ACC112 (cell line): Measurements from ENCODE around the gene SSNA1.
"Not testable (repeated sequence)": the region's sequence is repeated elsewhere in the genome, so short reads cannot be mapped to it uniquely, and the experiment has no call there.

Source experiments
- H2AFZ ChIP-seq: fragments of 200-600 bp; sonication (generic); one replicate; pipeline ENCODE4 v1.6.0; 2017; ENCODE audit warnings: antibody characterized with exemption, low read length; ENCODE audit not compliant: unreplicated experiment
- H3K27ac ChIP-seq: fragments of 200-600 bp; sonication (generic); 2 replicates; pipeline ENCODE4 v1.5.1; 2014; ENCODE audit warnings: low read depth, mild to moderate bottlenecking, antibody characterized with exemption, low read length, moderate library complexity
- H3K27me3 ChIP-seq: fragments of 200-600 bp; sonication (generic); 2 replicates; pipeline ENCODE4 v1.6.1; 2014; ENCODE audit warnings: mild to moderate bottlenecking, antibody characterized with exemption, low read length, moderate library complexity, mixed read lengths; ENCODE audit not compliant: insufficient read depth
- H3K36me3 ChIP-seq: fragments of 200-600 bp; sonication (generic); 2 replicates; pipeline ENCODE4 v1.6.1; 2016; ENCODE audit warnings: mild to moderate bottlenecking, antibody characterized with exemption, low read length, moderate library complexity, mixed read lengths; ENCODE audit not compliant: insufficient read depth
- H3K4me1 ChIP-seq: fragments of 200-600 bp; sonication (generic); one replicate; pipeline ENCODE4 v1.6.1; 2016; ENCODE audit warnings: low read length, mixed read lengths; ENCODE audit not compliant: insufficient read depth, unreplicated experiment, control insufficient read depth
- H3K4me3 ChIP-seq: fragments of 200-600 bp; sonication (generic); 2 replicates; pipeline ENCODE4 v1.5.1; 2014; ENCODE audit warnings: mild to moderate bottlenecking, low read depth, low read length
- H3K79me2 ChIP-seq: fragments of 200-600 bp; sonication (generic); one replicate; pipeline ENCODE4 v1.6.0; 2016; ENCODE audit warnings: low read length; ENCODE audit not compliant: control insufficient read depth, unreplicated experiment, insufficient read depth

Gene SSNA1

DNA sequence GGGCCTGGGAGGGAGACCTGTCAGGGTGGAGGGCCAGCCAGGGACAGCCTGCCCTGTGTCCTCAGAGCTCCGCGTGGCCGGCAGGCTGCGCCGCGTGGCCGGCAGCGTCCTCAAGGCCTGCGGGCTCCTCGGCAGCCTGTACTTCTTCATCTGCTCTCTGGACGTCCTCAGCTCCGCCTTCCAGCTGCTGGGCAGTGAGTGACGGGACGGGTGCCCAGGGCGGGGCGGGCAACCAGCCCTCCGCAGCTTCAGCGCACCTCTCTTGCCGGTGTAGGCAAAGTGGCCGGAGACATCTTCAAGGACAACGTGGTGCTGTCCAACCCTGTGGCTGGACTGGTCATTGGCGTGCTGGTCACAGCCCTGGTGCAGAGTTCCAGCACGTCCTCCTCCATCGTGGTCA is 44.0 kb downstream of the SSNA1 start:
- no peak overlapping the region for H2AFZ ChIP-seq
- H3K27me3 ChIP-seq = no peaks in the 10 kb centered on the region
- H3K79me2 ChIP-seq = peaks cover 2% of the 10 kb centered on the region
- H3K4me1 ChIP-seq = peaks cover 4% of the 10 kb centered on the region
- no peak overlapping the region for H3K27ac ChIP-seq
- no peaks in the 10 kb centered on the region for H3K36me3 ChIP-seq
- H3K4me3 ChIP-seq = no peak overlapping the region

GRCh38 chr9:137233143-137233980 is 44.9 kb downstream of the SSNA1 start:
- Histone ChIP-seq H2AFZ (no peak overlapping the region), H3K36me3 (no peaks in the 10 kb centered on the region), H3K4me1 (peaks cover 7% of the 10 kb centered on the region), H3K27ac (no peak overlapping the region), H3K79me2 (peaks cover 5% of the 10 kb centered on the region), H3K4me3 (no peak overlapping the region), H3K27me3 (no peaks in the 10 kb centered on the region)

DNA sequence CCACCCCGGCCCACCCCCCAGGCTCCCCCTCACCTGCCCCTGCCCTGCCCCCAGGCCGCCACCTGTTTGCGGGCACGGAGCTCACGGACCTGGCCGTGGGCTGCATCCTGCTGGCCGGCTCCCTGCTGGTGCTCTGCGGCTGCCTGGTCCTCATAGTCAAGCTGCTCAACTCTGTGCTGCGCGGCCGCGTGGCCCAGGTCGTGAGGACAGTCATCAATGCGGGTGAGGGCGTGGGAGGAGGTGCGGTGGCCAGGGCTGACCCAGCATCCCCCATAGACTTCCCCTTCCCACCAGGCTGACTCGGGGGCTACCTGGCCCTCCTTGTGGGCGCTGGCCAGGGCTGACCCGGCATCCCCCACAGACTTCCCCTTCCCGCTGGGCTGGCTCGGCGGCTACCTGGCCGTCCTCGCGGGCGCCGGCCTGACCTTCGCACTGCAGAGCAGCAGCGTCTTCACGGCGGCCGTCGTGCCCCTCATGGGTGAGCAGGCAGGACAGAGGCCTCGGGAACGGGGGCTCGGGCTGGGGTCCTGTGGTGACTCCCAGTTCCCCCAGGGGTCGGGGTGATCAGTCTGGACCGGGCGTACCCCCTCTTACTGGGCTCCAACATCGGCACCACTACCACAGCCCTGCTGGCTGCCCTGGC is 45.7 kb downstream of the SSNA1 start:
- no peak overlapping the region for H3K4me3 ChIP-seq
- no peak overlapping the region for H2AFZ ChIP-seq
- H3K4me1 ChIP-seq = peaks cover 14% of the 10 kb centered on the region
- no peaks in the 10 kb centered on the region for H3K36me3 ChIP-seq
- H3K79me2 ChIP-seq = peaks cover 13% of the 10 kb centered on the region
- H3K27me3 ChIP-seq = no peaks in the 10 kb centered on the region
- H3K27ac ChIP-seq = no peak overlapping the region

DNA sequence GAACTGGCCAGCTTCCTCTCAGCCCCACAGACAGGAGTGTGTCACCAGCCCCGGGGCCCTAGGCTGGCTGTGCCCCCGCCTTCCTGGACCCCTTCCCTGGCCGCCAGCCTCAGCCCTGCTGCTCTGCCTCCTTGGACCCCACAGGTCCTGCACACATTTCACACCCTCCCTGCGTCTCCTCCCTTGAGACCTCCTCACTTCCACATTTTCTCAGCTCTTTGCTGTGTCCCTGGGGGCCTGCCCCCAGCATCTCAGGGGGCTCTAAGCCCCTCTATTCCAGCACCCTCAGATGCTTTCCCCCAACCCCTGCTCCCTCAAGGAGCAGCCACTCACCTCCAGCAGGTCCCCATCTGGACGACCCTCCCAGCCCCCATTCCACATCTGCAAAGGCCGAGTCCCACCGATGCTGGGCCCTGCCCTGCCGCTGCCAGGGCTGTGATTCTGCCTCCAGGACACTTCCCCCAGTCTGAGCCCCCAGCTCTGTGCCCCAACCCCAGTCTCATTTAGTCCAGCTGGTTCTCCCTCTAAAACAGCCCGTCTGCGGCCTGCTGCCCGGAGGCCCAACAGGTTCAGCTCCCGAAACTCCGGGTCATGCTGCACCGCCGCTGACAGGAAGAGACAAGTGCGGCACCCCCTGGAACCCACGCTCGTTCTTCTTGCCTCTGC is 46.4 kb downstream of the SSNA1 start:
- no peak overlapping the region for H3K27ac ChIP-seq
- no peak overlapping the region for H2AFZ ChIP-seq
- H3K4me1 ChIP-seq = peaks cover 14% of the 10 kb centered on the region
- H3K36me3 ChIP-seq = no peaks in the 10 kb centered on the region
- H3K4me3 ChIP-seq = no peak overlapping the region
- H3K79me2 ChIP-seq = peaks cover 13% of the 10 kb centered on the region
- no peaks in the 10 kb centered on the region for H3K27me3 ChIP-seq

GRCh38 chr9:137235424-137236237 is 47.2 kb downstream of the SSNA1 start:
- peaks cover 14% of the 10 kb centered on the region for H3K4me1 ChIP-seq
- no peaks in the 10 kb centered on the region for H3K27me3 ChIP-seq
- H2AFZ ChIP-seq = no peak overlapping the region
- H3K36me3 ChIP-seq = no peaks in the 10 kb centered on the region
- no peak overlapping the region for H3K27ac ChIP-seq
- H3K4me3 ChIP-seq = no peak overlapping the region
- H3K79me2 ChIP-seq = peaks cover 13% of the 10 kb centered on the region

GRCh38 chr9:137236238-137236935 is 47.9 kb downstream of the SSNA1 start:
- H3K36me3 ChIP-seq = no peaks in the 10 kb centered on the region
- H3K4me1 ChIP-seq = peaks cover 14% of the 10 kb centered on the region
- no peak overlapping the region for H2AFZ ChIP-seq
- no peaks in the 10 kb centered on the region for H3K27me3 ChIP-seq
- no peak overlapping the region for H3K27ac ChIP-seq
- peaks cover 13% of the 10 kb centered on the region for H3K79me2 ChIP-seq
- no peak overlapping the region for H3K4me3 ChIP-seq

- Histone ChIP-seq H3K4me1 (peaks cover 14% of the 10 kb centered on the region), H3K27me3 (no peaks in the 10 kb centered on the region), H3K36me3 (peaks cover 4% of the 10 kb centered on the region; the same call in 1 of the 2 replicates), H2AFZ (no peak overlapping the region), H3K4me3 (no peak overlapping the region), H3K27ac (no peak overlapping the region), H3K79me2 (peaks cover 18% of the 10 kb centered on the region)
These were observed 48.5 kb downstream of the SSNA1 start for GRCh38 chr9:137236936-137237421.

DNA sequence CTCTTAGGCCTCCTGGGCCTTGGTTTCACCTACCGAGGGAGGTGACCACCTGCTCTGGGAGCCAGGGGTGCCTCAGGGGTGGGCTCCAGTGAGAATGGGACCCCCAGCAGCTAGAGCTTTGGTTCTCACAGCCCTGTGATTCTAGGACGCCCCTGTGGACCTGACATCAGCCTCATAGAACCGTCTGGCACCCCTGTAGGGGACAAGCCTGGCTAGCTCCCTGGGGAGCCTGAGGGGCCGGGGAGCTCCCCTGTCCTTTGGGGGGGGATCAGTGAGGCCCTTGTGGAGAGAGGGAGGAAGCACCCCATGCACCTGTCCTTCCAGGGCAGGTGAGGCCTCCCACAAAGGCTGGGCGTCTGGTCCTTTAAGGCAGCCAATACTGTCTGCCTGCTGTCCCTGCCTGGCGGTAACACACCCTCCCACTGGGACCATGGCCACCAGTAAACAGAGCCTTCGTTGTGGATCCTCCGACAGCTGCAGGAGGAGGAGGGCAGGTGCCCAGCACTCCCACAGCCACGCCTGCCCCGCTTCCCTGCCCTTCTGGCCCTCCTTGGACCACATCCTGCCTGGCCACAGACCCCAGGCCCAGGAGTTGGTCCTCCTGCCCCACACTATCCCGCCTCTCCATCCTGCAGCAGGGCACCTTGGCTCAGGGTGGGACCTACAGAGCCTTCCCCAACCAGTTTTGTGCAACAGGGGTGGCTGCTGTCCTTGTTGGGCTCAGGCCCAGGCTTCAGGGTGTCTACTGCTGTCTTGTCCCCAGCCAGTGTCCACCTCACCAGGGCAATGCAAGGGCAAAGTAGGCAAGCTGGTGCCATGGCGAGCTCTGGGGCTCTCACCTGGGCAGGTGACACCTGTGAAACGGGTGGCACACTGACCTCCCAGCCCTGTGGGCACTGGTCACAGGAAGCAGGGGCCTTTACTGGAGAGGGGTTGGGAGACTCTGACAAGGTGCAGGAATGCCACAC is 49.6 kb downstream of the SSNA1 start:
- H3K27me3 ChIP-seq = no peaks in the 10 kb centered on the region
- H3K4me1 ChIP-seq = peaks cover 21% of the 10 kb centered on the region
- H3K36me3 ChIP-seq = peaks cover 14% of the 10 kb centered on the region; the same call in 1 of the 2 replicates
- H3K79me2 ChIP-seq = peaks cover 29% of the 10 kb centered on the region
- no peak overlapping the region for H3K4me3 ChIP-seq
- no peak overlapping the region for H2AFZ ChIP-seq
- no peak overlapping the region for H3K27ac ChIP-seq

DNA sequence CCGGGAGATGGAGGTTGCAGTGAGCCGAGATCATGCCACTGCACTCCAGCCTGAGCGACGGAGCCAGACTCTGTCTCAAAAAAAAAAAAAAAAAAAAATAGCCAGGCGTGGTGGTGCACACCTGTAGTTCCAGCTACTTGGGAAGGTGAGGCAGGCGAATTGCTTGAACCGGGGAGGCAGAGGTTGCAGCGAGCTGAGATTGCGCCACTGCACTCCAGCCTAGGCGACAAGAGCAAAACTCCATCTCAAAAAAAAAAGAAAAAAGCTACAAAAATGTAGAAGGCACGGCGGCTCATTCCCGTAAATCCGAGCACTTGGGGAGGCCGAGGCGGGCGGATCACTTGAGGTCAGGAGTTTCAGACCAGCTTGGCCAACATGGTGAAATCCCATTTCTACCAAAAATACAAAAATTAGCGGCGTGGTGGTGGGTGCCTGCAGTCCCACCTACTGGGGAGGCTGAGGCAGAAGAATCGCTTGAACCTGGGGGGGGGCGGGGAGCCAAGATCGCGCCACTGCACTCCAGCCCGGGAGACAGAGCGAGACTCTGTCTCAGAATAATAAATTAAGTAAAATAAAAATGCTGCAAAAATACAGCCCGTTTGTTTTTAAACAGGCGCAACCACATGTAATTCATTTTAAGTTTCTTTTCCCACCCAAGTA is 51.2 kb downstream of the SSNA1 start:
- Histone ChIP-seq H3K27ac (peak overlapping the region; percentile 88), H3K4me1 (peaks cover 34% of the 10 kb centered on the region), H2AFZ (peak overlapping the region; percentile 21), H3K79me2 (peaks cover 41% of the 10 kb centered on the region), H3K4me3 (peak overlapping the region; percentile 91), H3K36me3 (peaks cover 15% of the 10 kb centered on the region; the same call in 1 of the 2 replicates)
- not testable (repeated sequence) for H3K27me3 ChIP-seq
